Measurements from ENCODE around the gene FFAR2.
"Not testable (repeated sequence)": the region's sequence is repeated elsewhere in the genome, so short reads cannot be mapped to it uniquely, and the experiment has no call there.

Gene FFAR2

GRCh38 chr19:35458192-35458591 lies 10.1 kb downstream of the FFAR2 start:
- DNase-seq: no peak

DNA sequence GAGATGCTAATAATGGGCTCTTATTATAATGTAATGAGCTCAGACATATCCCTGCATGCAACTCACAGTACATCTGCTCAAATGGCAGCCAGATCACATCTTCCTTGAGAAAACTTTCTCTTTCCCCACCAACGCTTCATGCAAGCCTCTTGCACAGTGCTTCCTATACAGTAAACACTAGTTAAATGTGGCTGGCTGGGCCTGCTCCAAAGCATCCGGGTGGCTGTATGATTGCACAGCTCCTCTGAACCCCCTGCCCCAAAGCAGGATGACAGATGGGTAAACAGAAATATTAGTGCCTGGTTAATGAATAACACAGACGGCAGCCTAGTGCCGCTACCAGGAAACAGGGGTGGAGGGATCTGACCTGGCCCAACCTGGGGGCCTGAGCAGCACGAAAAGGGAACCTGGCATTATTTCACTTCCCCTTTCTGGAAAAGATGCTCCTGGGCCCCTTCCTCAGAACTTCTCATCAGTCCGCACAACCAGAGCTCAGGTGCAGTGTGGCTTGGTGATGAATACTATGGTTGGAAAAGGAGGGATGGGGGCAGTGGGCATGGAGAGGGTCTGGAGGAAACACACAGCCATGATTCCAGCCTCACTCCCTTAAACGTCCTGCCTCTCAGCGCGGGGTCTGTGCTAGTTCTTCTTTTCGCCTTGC lies 10.8 kb downstream of the FFAR2 start:
- no peak for DNase-seq

- no peak for DNase-seq
These were observed 11.5 kb downstream of the FFAR2 start for GRCh38 chr19:35459414-35460082.

- DNase-seq: no peak
These were observed 12.6 kb downstream of the FFAR2 start for GRCh38 chr19:35460608-35461007.

- no peak for DNase-seq
These were observed 13.0 kb downstream of the FFAR2 start for GRCh38 chr19:35461060-35461459.

GRCh38 chr19:35461788-35462187 lies 13.7 kb downstream of the FFAR2 start:
- not testable (repeated sequence) for DNase-seq

DNA sequence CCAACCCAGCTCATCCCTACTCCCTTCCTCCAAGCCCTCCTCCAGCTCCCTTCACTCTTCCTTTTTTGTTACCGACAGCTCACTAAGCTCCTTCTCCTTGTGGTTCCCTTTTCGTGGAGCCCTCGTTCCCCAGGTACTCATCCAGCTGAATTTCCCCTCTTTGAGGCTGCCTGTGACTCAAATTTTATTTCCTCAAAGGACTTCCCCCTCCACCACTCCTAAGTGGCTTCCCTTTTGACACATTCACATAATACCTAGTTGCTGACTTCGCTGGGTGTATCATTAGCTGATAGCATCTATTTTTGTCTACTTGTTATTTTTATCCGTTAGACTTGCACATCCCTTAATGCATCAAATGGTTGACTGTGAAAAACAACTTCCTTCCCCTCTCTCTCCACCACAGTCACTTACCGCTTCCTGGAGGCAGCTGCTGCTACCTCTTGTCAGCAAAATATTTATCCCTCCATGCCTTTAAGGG lies 14.5 kb downstream of the FFAR2 start:
- DNase-seq: peak; percentile 94

DNA sequence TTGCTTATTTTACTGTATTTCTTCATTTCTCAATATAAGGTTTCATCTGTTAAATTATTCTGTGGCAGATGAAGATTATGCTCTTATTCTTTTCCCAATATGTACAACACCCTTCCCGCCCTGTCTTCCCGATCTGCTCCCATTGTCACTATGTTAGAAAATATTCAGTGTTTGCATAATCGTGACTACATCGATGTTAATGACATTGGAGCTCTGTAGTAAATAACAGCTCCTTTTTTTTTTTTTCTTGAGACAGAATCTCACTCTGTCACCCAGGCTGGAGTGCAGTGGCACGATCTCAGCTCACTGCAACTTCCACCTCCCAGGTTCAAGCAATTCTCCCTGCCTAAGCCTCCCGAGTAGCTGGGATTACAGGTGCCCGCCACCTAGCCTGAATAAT lies 14.9 kb downstream of the FFAR2 start:
- DNase-seq: not testable (repeated sequence)

- DNase-seq: no peak
These were observed 18.2 kb downstream of the FFAR2 start for GRCh38 chr19:35466259-35466658.

DNA sequence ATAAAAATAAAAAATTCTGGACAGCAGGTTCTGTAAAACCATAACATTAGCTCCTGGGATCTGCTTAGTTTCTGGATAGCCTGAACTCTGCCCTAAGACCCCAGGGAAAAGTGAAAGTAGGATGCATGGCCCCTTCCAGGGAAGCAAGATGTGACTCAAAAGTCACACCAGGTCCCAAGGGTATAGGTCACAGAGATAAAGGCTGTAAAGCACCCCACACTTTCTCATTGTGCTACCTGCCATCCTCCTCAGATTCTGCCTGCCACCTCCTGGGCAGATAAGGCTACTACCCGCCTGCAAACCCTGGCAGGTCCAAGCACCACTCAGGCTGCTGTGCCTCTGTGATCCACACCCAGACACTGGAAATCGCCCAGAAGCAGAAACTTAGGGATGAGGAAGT lies 20.6 kb downstream of the FFAR2 start:
- DNase-seq: peak; percentile 31

GRCh38 chr19:35470128-35470527 lies 22.1 kb downstream of the FFAR2 start:
- DNase-seq: no peak

DNA sequence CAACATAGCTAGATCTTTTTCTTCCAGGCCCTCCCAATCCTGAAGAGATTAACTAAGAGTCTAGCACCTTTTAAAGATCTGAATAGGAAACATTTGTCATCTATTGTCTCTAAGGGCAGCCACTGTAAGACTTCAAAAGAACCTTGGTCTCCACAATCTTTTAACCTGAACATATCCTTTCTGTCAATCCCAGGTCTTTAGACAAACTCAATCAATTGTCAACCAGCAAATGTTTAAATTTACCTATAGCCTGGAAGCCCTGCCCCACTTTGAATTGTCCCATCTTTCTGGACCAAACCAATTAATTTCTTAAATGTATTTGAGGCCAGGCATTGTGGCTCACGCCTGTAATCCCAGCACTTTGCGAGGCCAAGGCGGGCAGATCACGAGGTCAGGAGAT lies 23.0 kb downstream of the FFAR2 start:
- DNase-seq: not testable (repeated sequence)

GRCh38 chr19:35471946-35472345 lies 23.9 kb downstream of the FFAR2 start:
- no peak for DNase-seq

DNA sequence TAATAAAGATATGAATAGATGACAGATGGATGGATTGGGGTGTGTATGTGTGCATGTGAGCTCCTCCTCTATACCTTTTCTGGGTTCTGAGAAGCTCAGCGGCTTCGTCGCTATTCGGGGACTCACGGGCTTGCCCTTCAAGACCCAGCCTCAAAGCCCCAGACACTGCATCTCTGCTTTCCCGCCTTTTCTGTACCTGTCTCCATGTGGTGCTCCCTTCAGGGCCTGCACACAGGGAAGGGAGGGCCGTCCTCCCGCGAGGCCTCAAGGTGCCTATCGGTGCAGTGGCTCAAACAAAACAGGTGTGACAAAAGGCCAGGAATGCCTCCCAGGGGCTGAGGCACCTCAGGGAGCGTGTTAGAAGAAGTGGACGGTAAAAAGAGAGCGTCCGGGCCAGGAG lies 26.0 kb downstream of the FFAR2 start:
- no peak for DNase-seq

- DNase-seq: not testable (repeated sequence)
These were observed 26.5 kb downstream of the FFAR2 start for GRCh38 chr19:35474594-35474993.

DNA sequence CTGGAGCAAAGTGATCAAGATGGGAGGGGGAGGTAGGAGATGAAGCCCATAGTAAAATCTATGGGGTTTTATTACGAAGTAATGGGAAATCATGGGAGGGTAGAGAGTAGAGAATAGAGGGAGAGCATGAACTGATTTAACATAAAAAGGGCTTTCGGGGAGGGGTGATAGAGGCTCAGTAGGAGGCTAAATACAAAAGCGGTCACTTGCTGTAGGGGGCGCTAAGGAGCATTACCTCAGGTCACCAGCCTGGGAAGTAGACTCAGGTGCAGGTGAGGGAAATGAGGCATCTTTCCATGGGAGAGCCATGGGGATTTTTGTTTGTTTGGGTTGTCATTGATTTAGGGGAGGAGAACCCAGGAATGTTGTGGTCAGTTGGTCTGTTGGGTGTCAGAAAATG lies 28.1 kb downstream of the FFAR2 start:
- no peak for DNase-seq

DNA sequence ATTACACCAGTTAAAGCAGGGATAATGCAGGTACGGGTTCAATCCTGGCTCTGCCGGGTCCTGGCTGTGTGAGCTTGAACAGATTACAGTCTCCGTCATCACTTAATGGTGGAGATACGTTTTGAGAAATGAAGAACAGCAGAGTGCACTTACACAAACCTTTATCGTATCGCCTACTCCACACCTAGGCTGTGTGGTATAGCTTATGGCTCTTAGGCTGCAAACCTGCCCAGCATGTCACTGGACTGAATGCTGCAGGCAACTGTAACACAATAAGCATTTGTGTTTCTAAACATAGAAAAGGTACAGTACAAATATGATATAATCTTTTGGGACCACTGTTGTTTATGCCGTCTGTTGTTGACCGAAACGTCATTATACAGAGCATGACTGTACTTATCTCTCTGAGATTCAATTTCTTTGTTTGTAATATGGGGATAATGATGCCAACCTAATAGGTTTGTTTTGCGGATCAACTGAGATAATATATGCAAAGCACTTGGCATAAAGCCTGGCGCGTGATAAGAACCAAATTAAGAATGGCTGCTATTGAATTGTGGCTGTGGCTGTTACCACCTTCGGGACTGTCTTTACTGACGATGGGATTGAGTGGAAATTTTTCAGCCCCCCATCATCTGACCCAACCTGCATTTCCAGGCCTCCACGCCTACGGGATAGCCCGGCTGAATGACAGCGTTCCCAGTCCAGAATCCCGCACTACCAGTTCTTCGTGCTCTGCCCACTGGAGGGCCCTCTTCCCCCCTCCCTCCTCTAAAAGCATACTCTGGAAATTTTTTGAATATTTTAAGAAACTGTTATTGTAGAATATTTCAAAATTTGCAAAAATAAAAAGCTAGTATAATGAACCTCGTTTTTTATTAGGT lies 31.0 kb downstream of the FFAR2 start:
- no peak for DNase-seq

DNA sequence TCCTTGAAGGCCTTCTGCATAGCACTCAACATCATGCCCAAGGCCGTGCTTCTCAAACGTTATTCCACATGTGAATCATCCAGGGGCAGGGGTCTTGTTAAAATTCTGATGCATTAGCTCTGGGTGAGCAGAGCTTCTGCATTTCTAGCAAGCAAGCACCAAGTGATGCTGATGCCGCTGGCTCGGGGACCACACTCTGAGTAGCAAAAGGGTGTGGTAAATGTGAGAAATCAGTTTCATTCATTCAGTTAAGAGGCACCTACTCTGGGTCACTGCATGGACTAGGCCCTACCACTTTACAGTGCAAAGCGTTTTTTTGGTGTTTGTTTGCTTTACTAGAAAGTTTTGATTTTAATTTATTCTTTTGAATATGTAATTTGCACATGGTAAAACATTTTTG lies 35.0 kb downstream of the FFAR2 start:
- no peak for DNase-seq

DNA sequence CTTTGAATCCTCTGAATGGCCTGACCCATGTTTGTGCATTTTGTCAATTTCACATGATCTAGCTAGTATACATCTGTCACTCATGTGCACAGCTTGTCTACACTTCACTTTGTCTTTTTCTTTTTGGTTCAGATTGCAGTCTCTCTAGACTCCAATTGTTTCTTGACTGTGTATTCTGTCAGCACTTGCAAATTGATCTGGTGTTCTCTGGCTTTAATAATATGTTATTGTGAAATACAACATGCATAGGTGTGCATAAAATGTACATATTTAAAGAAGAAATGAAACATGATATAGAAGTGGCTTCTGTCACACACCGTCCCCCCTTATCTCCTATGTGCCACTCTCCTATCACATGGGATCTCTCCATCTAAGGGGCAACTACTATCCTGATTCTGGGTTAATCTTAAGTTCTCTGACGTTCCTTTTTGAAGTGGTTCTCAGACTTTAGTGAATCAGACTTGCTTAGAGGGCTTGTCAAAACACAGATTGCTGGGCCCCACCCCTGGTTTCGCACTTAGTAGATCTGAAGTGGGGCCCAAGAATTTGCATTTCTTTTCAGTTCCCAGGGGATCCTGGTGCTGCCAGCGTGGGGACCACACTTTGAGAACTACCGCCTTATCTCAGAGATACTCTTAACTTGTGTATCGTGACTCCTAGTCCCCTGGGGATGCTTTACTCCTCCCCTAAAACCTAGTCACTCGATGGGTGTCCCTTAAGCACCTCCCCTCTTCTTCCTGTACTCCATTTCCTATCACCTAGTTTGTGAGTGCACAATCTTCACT lies 36.4 kb downstream of the FFAR2 start:
- DNase-seq: no peak

DNA sequence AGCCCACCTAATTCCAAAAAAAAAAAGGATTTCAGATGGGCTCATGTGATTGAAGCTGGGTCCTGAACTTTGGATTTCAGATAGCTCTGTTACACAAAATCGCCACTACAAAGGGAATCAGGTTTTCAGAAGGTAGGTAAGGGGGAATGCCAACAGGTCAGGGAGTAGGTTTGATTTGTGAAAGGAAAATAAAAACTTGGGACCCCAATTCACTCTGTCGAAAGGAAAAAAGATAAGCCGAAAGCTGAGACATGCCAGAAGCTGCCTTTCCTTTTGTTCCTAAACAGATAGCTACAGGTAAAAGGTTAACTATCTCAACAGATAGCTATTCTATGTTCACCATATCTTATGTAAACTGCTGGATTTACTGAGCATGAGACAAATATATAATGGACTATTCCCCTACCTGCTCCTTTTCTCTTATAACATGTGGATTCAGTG lies 38.2 kb downstream of the FFAR2 start:
- no peak for DNase-seq

DNA sequence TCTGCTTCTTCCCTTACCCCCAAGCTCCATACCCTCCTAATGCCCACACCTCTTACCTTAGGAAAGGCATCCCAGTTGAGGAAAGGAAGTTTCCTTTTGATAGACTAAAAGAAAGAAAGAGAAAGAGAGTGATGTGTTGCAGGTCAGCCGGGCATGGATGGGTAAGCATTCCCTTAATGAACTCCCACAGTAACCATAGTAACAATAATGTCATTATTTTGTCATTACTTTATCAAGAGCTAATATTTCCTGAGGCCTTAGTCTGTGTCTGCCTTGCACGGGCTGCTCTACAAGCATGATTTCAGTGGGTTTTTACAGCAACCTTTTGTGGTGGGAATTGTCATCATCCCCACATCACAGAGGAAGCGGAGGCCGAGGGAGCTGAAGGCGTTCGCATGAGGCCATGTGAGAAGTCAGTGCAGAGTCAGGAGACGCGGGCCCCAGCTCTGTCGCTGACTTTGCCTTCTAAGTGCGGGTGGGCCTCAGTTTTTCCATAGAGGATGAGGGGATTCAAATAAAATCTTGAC lies 39.7 kb downstream of the FFAR2 start:
- DNase-seq: no peak

DNA sequence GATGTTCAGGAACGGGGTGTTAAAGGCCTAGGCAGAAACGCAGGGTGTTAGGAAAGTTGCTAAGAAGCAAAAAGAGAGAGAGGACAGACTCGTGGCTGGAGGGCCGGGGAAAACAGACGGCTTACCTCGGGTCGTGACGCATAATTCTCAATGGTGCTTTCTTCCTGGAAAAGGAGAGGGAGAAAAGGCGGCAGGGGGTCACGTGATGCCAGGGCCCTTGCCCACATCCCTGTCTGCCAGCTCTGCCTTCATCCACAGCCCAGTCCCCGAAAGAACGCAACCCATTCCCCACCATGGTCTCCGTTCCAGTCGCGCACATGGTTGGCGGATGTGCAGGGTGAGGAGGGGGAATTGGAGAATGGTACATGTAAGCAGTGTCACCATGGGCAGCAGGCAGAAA lies 40.6 kb downstream of the FFAR2 start:
- DNase-seq: no peak

DNA sequence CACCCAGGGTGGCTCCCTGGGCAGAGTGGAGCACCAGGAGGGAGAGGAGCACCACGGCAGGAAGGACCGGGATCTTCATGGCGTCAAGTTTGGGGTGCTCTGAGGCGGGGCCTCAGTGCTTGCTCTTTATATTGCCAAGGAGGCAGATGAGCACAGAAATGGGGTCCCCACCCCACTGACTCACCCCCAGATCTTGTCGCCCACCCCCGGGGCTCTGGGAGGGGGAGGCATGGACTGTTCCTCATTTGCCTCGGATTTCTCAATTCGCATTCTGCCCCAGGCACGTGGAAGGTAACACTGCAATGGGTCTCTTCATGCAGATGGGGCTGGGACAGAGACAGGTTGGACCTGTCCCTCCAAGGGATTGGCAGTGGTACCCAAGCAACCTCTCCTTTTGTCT lies 42.3 kb downstream of the FFAR2 start, which contains the start of gene KRTDAP:
Gene KRTDAP, minus strand, starts transcription at position 101 of the 400 bp plus-strand sequence. Its CDS starts 22 bp downstream, at position 79.
- DNase-seq: no peak
